ENCODE measurements around the gene CCDC57. TPM values are rescaled to one million over a fixed set of nuclear protein-coding genes. Genes with fewer than 3 reads are reported as not detected.

The CCDC57 gene
- total RNA-seq, 4 donors from 2014 or later = 8.4 to 21.6 (median 16.4) TPM

DNA sequence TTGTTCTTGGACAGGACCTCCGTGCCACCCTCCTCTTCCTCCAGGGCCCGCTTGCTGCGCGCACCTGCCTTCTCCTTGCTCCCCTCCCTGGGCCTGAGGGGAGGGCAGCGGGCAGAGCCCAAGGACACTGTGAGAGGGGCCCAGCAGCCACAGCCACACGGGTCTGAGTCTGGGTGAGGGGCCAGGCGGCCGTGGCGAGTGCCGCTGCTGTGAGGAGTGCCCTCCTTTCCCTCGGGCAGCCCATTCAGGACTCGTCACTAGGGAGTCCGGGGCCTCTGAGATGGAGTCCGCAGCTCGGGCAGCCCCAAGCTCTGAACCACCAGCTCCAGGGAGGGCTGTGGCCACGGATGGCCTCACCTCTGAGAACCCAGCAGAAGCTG, 152.7 kb downstream of the CCDC57 start:
- 85% methylated on average over 12 of the region's 16 CpGs for WGBS
- DNase-seq (ENCODE audit: extremely low spot score) = no peak
- Histone ChIP-seq H3K36me3 (peaks cover 52 to 94% (median 91%) of the 10 kb centered on the region in 4 donors), H3K27ac (replicated peaks in 1 of 4) (no peak overlapping the region), H3K9me3 (no peaks in the 10 kb centered on the region), H3K27me3 (no peaks in the 10 kb centered on the region), H3K4me1 (peaks cover 13 to 27% (median 18%) of the 10 kb centered on the region in 4 donors), H3K4me3 (no peak overlapping the region)
- no peak for TF ChIP-seq POLR2A (IDR thresholded peaks at IDR 0.05; ENCODE audit: low read depth)
- no peak for TF ChIP-seq POLR2AphosphoS5 (IDR thresholded peaks at IDR 0.05)
- intact Hi-C loops (cut with DNase I) = no loop called here

DNA sequence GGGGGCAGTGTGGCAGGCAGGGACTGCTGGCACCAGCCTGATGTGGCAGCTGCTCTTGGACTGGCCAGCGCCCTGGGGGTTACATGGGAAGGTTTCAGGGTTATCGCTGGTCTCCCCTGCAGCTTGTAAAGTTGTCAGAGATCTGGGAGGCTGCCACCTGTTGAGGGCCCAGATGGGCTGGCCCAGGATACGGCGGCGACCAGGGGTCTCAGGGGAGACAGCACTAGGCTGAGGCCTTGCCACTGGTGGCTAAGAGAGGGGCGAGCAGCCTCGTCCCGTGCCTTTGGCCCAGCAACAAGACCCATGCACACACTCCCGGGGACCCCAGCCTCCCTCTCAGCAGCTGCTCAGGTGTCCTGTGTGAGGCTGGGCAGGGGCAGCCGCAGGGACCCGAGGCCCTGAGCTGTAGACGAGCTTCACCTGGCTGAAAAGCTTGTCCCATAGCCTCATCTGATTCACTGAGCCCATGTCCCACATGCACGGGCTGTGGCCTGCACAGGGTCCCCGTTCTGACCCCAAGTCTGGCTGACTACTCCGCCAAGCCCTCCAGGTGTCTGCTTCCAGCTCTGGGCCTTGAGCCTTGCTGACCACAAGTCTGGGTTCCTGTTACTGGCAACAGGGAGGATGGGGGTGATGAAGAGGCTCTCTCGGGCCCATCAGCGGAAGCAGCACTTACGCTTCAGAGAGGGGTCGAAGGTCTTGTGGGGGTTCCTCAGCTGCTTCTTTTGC, 153.2 kb downstream of the CCDC57 start:
- no peak overlapping the region for H3K4me3 ChIP-seq
- no peaks in the 10 kb centered on the region for H3K27me3 ChIP-seq
- peaks cover 57 to 100% (median 96%) of the 10 kb centered on the region in 4 donors for H3K36me3 ChIP-seq
- H3K9me3 ChIP-seq = no peaks in the 10 kb centered on the region
- intact Hi-C loops (cut with DNase I) = no loop called here
- WGBS = 70% methylated on average over 5 of the region's 19 CpGs
- no peak overlapping the region for H3K27ac ChIP-seq (replicated peaks in 1 of 4)
- H3K4me1 ChIP-seq = peaks cover 7 to 22% (median 13%) of the 10 kb centered on the region in 4 donors
- TF ChIP-seq, protein P1, sequence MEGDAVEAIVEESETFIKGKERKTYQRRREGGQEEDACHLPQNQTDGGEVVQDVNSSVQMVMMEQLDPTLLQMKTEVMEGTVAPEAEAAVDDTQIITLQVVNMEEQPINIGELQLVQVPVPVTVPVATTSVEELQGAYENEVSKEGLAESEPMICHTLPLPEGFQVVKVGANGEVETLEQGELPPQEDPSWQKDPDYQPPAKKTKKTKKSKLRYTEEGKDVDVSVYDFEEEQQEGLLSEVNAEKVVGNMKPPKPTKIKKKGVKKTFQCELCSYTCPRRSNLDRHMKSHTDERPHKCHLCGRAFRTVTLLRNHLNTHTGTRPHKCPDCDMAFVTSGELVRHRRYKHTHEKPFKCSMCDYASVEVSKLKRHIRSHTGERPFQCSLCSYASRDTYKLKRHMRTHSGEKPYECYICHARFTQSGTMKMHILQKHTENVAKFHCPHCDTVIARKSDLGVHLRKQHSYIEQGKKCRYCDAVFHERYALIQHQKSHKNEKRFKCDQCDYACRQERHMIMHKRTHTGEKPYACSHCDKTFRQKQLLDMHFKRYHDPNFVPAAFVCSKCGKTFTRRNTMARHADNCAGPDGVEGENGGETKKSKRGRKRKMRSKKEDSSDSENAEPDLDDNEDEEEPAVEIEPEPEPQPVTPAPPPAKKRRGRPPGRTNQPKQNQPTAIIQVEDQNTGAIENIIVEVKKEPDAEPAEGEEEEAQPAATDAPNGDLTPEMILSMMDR (IDR thresholded peaks at IDR 0.05) = no peak
- TF ChIP-seq EP300 (IDR thresholded peaks at IDR 0.05) = no peak
- no peak for DNase-seq (ENCODE audit: extremely low spot score)

DNA sequence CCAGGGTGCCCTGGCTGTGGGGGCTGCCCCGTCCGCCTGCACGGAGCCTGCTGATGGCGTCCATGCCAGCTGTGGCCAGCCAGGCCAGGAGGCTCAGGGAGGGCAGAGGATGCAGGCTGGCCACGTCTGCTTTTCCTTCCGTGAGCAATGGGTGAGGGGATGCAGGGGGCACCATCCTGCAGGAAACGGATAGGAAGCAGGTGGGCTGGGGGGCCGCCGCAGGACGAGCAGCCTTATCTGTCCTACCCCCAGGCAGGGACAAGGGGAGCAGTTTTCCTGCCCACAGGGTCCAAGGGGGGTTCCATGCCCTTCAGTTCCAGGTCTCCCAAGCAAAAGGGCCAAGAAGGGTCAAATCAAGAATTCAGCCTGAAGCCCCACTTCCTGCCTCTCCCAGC, 153.8 kb downstream of the CCDC57 start:
- intact Hi-C loops (cut with DNase I) = no loop called here
- 52% methylated on average over 10 of the region's 10 CpGs for WGBS
- Histone ChIP-seq H3K27ac (replicated peaks in 1 of 4) (no peak overlapping the region), H3K27me3 (no peaks in the 10 kb centered on the region), H3K4me3 (no peak overlapping the region), H3K36me3 (peaks cover 63 to 100% (median 99%) of the 10 kb centered on the region in 4 donors), H3K9me3 (no peaks in the 10 kb centered on the region), H3K4me1 (peaks cover 1 to 22% (median 8%) of the 10 kb centered on the region in 4 donors)
- TF ChIP-seq, protein P1 (IDR thresholded peaks at IDR 0.05) = no peak
- no peak for TF ChIP-seq POLR2AphosphoS5 (IDR thresholded peaks at IDR 0.05)
- no peak for TF ChIP-seq POLR2A (IDR thresholded peaks at IDR 0.05; ENCODE audit: low read depth)
- no peak for TF ChIP-seq EP300 (IDR thresholded peaks at IDR 0.05)
- no peak for DNase-seq (ENCODE audit: extremely low spot score)

DNA sequence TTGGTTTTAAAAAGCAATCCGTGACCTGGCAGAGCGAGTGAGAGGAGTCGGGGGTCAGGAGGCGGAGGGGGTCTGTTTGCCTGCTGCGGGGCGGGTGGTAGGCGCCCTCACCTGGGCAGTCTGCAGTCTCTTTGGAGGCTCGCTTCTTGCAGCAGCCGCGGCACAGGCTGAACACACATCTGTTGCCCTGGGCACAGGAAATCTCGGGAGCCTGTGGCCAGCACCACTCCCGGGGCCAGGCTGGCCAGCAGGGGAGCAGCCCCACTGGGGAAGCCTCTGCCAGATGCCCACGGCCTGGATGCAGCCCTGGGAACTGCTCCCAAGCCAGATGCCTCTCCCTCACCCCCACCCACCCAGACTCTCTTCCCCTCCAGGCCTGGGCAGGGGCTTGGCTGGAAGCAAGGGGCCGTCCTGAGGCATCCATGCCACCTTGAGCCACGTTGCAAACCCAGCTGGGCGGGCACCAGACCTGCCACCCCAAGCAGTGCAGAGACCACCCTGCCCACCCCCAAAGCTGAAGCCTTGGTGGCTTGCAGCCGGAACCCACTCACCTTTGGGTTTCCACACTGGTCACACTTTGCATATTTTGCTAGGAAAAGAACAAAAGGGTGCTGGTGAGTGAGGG, 154.3 kb downstream of the CCDC57 start:
- Histone ChIP-seq H3K27ac (replicated peaks in 1 of 4) (no peak overlapping the region), H3K9me3 (no peaks in the 10 kb centered on the region), H3K4me1 (peaks cover 3 to 22% (median 9%) of the 10 kb centered on the region in 4 donors), H3K27me3 (no peaks in the 10 kb centered on the region), H3K36me3 (peaks cover 64 to 99% (median 99%) of the 10 kb centered on the region in 4 donors), H3K4me3 (no peak overlapping the region)
- WGBS = 81% methylated on average over 10 of the region's 17 CpGs
- TF ChIP-seq, protein P1 (IDR thresholded peaks at IDR 0.05) = no peak
- TF ChIP-seq EP300 (IDR thresholded peaks at IDR 0.05) (no peak), POLR2A (IDR thresholded peaks at IDR 0.05; ENCODE audit: low read depth) (no peak), POLR2AphosphoS5 (IDR thresholded peaks at IDR 0.05) (no peak)
- DNase-seq (ENCODE audit: extremely low spot score) = no peak
- intact Hi-C loops (cut with DNase I) = no loop called here

DNA sequence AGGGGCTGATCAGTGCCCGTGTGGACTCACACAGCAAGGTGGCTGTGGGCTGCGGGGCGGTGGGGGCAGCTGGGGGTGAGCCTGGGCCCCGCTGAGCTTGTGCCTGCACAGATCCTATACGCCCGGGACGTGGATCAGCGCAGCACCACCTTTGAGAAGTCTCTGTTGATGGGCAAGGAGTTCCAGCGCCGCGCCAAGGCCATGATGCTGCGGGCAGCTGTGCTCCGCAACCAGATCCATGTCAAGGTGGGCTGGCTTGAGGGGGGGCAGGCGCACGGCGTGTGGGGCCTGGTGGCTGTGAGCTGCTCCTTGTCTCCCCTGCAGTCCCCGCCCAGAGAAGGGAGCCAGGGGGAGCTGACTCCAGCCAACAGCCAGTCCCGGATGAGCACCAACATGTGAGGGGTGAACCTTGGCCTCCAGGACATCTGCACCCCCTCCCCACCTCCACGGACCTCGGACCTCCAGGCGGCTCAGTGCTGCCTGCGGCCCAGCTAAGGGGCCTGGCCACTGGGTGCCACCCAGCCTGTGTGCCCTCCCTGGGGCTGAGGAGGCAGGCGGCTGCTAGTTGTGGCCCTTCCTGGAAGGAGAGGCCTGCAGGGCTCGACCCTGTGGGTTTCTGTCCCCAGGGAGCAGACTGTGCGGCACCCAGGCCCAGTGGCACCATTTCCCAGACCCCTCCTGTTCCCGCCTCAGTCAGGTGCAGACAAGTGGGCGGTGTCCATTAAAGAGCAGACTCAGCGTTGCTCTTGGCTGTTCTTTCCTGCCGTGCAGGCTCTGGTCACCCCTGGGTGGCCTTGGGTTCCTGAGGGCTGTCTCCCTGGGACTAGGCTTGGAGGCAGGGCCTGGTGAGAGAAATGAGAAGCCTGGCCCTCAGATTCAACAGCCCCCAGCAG, 155.7 kb downstream of the CCDC57 start:
- TF ChIP-seq EP300 (IDR thresholded peaks at IDR 0.05) (no peak), POLR2AphosphoS5 (IDR thresholded peaks at IDR 0.05) (no peak), POLR2A (IDR thresholded peaks at IDR 0.05; ENCODE audit: low read depth) (no peak)
- TF ChIP-seq, protein P1 (IDR thresholded peaks at IDR 0.05) = no peak
- 66% methylated on average over 8 of the region's 29 CpGs for WGBS
- H3K4me1 ChIP-seq = peaks cover 14 to 31% (median 21%) of the 10 kb centered on the region in 4 donors
- H3K27ac ChIP-seq (replicated peaks in 1 of 4) = no peak overlapping the region
- no peak overlapping the region for H3K4me3 ChIP-seq
- no peaks in the 10 kb centered on the region for H3K27me3 ChIP-seq
- DNase-seq (ENCODE audit: extremely low spot score) = no peak
- peaks cover 55 to 89% (median 87%) of the 10 kb centered on the region in 4 donors for H3K36me3 ChIP-seq
- no peaks in the 10 kb centered on the region for H3K9me3 ChIP-seq
- intact Hi-C loops (cut with DNase I) = no loop called here

Data from esophagus muscularis mucosa (tissue), 4 donors.